A673 (cell line): Measurements from ENCODE around the gene ORM1. TPM values are rescaled to one million over a fixed set of nuclear protein-coding genes. Genes with fewer than 3 reads are reported as not detected.

Experiments
- BruUV-seq: library from RNA; stranded (reverse); fragments of 400-500 nt; replicated peaks from 2 replicates; lab custom pipeline; 2021; lab: Mats Ljungman, UMichigan
- CTCF ChIA-PET: fragments of 300-600 bp; sonication (Branson Sonifier 250); formaldehyde crosslinking; loops from one replicate; lab custom pipeline; 2022; ENCODE audit warnings: antibody characterized with exemption; lab: Charles Lee
- POLR2A ChIA-PET: fragments of 300-600 bp; sonication (Branson Sonifier 250); formaldehyde crosslinking; loops from one replicate; lab custom pipeline; 2022; ENCODE audit warnings: antibody characterized with exemption; ENCODE audit not compliant: low non-redundant PET; lab: Charles Lee
- DNase-seq: peaks from one replicate; pipeline ENCODE4 v3.0.0-alpha.2; 2015; ENCODE audit warnings: low spot score
- H3K27ac ChIP-seq: fragments of 200-600 bp; sonication (generic); 2 replicates; pipeline ENCODE4 v1.5.1; 2016; ENCODE audit warnings: mixed run types, low read depth, mild to moderate bottlenecking, mixed read lengths, antibody characterized with exemption, low read length; ENCODE audit not compliant: poor library complexity, severe bottlenecking
- H3K27me3 ChIP-seq: fragments of 200-600 bp; sonication (generic); replicated peaks from 2 replicates; pipeline ENCODE4 v1.6.1; 2017; ENCODE audit warnings: mixed run types, low read depth, mild to moderate bottlenecking, mixed read lengths, antibody characterized with exemption, low read length; ENCODE audit not compliant: insufficient read depth, poor library complexity
- H3K36me3 ChIP-seq: fragments of 200-600 bp; sonication (generic); 2 replicates; pipeline ENCODE4 v1.6.1; 2016; ENCODE audit warnings: mixed run types, mild to moderate bottlenecking, mixed read lengths, antibody characterized with exemption, low read length; ENCODE audit not compliant: insufficient read depth, poor library complexity, severe bottlenecking
- H3K4me1 ChIP-seq: fragments of 200-600 bp; sonication (generic); 2 replicates; pipeline ENCODE4 v1.6.1; 2017; ENCODE audit warnings: mixed run types, mild to moderate bottlenecking, mixed read lengths, antibody characterized with exemption, low read length; ENCODE audit not compliant: insufficient read depth, poor library complexity, severe bottlenecking
- H3K4me3 ChIP-seq: fragments of 200-600 bp; sonication (generic); 2 replicates; pipeline ENCODE4 v1.5.1; 2016; ENCODE audit warnings: low read depth, mixed run types, mild to moderate bottlenecking, mixed read lengths, low read length; ENCODE audit not compliant: poor library complexity, severe bottlenecking
- H3K9me3 ChIP-seq: fragments of 200-600 bp; sonication (generic); 2 replicates; pipeline ENCODE4 v1.6.1; 2016; ENCODE audit warnings: mixed run types, low read depth, mild to moderate bottlenecking, mixed read lengths, antibody characterized with exemption, low read length; ENCODE audit not compliant: poor library complexity, severe bottlenecking
- CTCF ChIP-seq: fragments of 300-800, 200-600 bp; sonication (generic); conservative IDR thresholded peaks from 2 replicates; pipeline ENCODE4 v1.5.1; 2017; ENCODE audit warnings: low read depth, mild to moderate bottlenecking, antibody characterized with exemption, low read length, moderate library complexity, mixed read lengths
- EZH2 ChIP-seq: fragments of 200-600 bp; sonication (generic); IDR thresholded peaks from 2 replicates; pipeline ENCODE4 v1.6.1; 2017; ENCODE audit warnings: borderline replicate concordance, low read depth, mild to moderate bottlenecking, mixed read lengths, antibody characterized with exemption, low read length; ENCODE audit not compliant: poor library complexity, severe bottlenecking
- intact Hi-C: fragments of 100-400 bp; cut with micrococcal nuclease; formaldehyde crosslinking; loops from one replicate; pipeline ENCODE4 v1.10.0; 2022; ENCODE audit not compliant: unreplicated experiment
- total RNA-seq: library from RNA; stranded (reverse); gene quantifications from 2 replicates; pipeline ENCODE4 v1.2.3, GENCODE V29; 2021

ORM1 gene
- total RNA-seq, 1 experiment from 2014 or later, result not detected

- no peaks in the 10 kb centered on the region for H3K9me3 ChIP-seq
- H3K27me3 ChIP-seq, result no peaks in the 10 kb centered on the region
- POLR2A ChIA-PET, result no interaction called here
- BruUV-seq, result no TSS peak
- TF ChIP-seq EZH2, result no peak
- no peak for TF ChIP-seq CTCF
- CTCF ChIA-PET, result interaction anchor here (1.2 kb wide), 1 partner anchor 193 kb away, joined by 4 read pairs; no protein-coding TSS in a partner anchor
- no peak for DNase-seq
- no peaks in the 10 kb centered on the region for H3K4me1 ChIP-seq
- H3K27ac ChIP-seq, result no peak overlapping the region
- no peaks in the 10 kb centered on the region for H3K36me3 ChIP-seq
- no peak overlapping the region for H3K4me3 ChIP-seq
- intact Hi-C loops, result no loop called here
Observed at GRCh38 chr9:114275246-114276004, 47.5 kb upstream of the ORM1 start.

- intact Hi-C loops, result no loop called here
- Histone ChIP-seq H3K4me1 (peaks cover 9% of the 10 kb centered on the region), H3K9me3 (no peaks in the 10 kb centered on the region), H3K4me3 (no peak overlapping the region), H3K27me3 (no peaks in the 10 kb centered on the region), H3K36me3 (no peaks in the 10 kb centered on the region), H3K27ac (no peak overlapping the region)
- POLR2A ChIA-PET, result no interaction called here
- CTCF ChIA-PET, result no interaction called here
- no peak for TF ChIP-seq EZH2
- no TSS peak for BruUV-seq
- DNase-seq, result no peak
Observed at GRCh38 chr9:114276908-114277821, 45.7 kb upstream of the ORM1 start.

- Histone ChIP-seq H3K4me1 (peaks cover 9% of the 10 kb centered on the region), H3K36me3 (no peaks in the 10 kb centered on the region), H3K4me3 (no peak overlapping the region), H3K9me3 (no peaks in the 10 kb centered on the region), H3K27me3 (no peaks in the 10 kb centered on the region), H3K27ac (no peak overlapping the region)
- intact Hi-C loops, result no loop called here
- no peak for TF ChIP-seq CTCF
- no peak for TF ChIP-seq EZH2
- no TSS peak for BruUV-seq
- DNase-seq, result no peak
- ChIA-PET POLR2A (no interaction called here), CTCF (no interaction called here)
Observed at GRCh38 chr9:114278356-114278755, 44.5 kb upstream of the ORM1 start.
